NB4 (cell line): ENCODE measurements around the gene FGD2.

Experiments used
- CTCF ChIP-seq: IDR thresholded peaks from one replicate; pipeline ENCODE4 v1.5.1; 2012; ENCODE audit warnings: low read depth, low read length
- MAX ChIP-seq: IDR thresholded peaks from 2 replicates; pipeline ENCODE4 v1.6.1; 2011; ENCODE audit warnings: low read depth, low read length

- TF ChIP-seq CTCF (no peak), MAX (no peak)
These were observed 46.5 kb upstream of the FGD2 start for GRCh38 chr6:36958775-36959554.
